Measurements from ENCODE around the gene STK4.

The STK4 gene

GRCh38 chr20:45104786-45105185 is 138.5 kb downstream of the STK4 start:
- peak; percentile 79 for DNase-seq (ENCODE audit: low read depth)
- no peak overlapping the region for H3K4me3 ChIP-seq (ENCODE audit: control insufficient read depth, low read depth, low read length)
- TF ChIP-seq, protein P1, sequence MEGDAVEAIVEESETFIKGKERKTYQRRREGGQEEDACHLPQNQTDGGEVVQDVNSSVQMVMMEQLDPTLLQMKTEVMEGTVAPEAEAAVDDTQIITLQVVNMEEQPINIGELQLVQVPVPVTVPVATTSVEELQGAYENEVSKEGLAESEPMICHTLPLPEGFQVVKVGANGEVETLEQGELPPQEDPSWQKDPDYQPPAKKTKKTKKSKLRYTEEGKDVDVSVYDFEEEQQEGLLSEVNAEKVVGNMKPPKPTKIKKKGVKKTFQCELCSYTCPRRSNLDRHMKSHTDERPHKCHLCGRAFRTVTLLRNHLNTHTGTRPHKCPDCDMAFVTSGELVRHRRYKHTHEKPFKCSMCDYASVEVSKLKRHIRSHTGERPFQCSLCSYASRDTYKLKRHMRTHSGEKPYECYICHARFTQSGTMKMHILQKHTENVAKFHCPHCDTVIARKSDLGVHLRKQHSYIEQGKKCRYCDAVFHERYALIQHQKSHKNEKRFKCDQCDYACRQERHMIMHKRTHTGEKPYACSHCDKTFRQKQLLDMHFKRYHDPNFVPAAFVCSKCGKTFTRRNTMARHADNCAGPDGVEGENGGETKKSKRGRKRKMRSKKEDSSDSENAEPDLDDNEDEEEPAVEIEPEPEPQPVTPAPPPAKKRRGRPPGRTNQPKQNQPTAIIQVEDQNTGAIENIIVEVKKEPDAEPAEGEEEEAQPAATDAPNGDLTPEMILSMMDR (conservative IDR thresholded peaks at IDR 0.05; ENCODE audit: control insufficient read depth, insufficient read depth, low read depth, low read length), result no peak

DNA sequence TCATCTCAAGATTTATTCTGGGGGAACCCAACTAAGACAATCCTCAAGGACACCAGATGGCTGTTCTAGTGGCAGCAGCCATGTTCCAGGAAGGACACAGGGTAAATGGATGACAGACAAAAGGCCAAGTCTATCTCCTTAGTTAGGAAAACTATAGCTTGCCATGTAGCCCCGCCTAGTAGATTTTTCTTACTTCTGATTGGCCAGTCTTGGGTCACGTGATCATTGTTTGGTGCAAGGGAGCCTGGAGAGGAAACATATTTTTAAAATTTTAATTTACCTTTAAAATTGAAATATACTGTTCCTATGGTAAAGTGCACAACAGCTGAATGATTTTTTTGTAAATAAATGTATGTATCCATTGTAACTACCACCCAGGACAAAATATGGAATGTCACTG is 139.0 kb downstream of the STK4 start:
- no peak for DNase-seq (ENCODE audit: low read depth)
- TF ChIP-seq, protein P1 (conservative IDR thresholded peaks at IDR 0.05; ENCODE audit: control insufficient read depth, insufficient read depth, low read depth, low read length), result no peak
- no peak overlapping the region for H3K4me3 ChIP-seq (ENCODE audit: control insufficient read depth, low read depth, low read length)

DNA sequence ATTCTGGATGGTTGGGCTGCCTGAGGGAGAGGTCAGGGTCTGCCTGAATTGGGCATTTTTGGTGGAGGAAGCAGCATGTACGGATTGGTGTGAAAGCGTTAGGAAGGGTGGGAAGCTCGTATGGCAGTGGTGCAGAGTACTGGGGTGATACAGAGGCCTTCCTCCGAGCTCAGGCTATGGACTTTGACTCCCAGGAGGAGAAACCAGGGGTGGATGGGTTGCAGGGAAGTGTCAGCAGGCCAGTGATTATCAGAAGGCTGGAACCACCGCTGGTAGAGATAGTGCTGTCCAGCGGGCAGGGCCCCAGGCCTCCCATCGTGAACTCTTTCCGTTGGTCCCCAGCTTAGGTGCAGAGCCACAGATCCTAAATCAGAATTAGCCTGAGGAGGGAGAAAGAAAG is 143.3 kb downstream of the STK4 start:
- TF ChIP-seq, protein P1 (conservative IDR thresholded peaks at IDR 0.05; ENCODE audit: control insufficient read depth, insufficient read depth, low read depth, low read length), result no peak
- no peak overlapping the region for H3K4me3 ChIP-seq (ENCODE audit: control insufficient read depth, low read depth, low read length)
- DNase-seq (ENCODE audit: low read depth), result no peak

DNA sequence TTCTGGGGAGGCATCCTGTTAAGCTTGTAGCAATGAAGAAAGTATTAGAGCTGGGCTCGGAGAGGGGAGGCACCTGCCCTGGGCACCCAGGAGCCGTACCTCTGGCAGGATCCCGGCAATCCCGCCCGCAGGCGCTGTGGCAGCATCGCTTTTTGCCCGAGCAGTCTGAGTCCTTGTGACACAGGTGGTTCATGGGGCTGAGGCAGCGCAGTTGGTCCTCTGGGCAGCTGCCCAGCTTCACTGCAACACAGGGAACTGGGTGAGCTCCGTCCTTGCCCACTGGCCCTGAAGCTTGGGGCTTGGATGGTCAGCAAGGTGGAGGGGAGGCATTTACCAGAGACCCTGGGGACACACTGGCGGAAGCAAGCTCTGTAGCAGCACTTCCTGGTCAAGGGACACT is 144.0 kb downstream of the STK4 start:
- TF ChIP-seq, protein P1 (conservative IDR thresholded peaks at IDR 0.05; ENCODE audit: control insufficient read depth, insufficient read depth, low read depth, low read length), result no peak
- no peak overlapping the region for H3K4me3 ChIP-seq (ENCODE audit: control insufficient read depth, low read depth, low read length)
- DNase-seq (ENCODE audit: low read depth), result no peak

GRCh38 chr20:45111285-45111684 is 145.0 kb downstream of the STK4 start:
- no peak for DNase-seq (ENCODE audit: low read depth)
- TF ChIP-seq, protein P1 (conservative IDR thresholded peaks at IDR 0.05; ENCODE audit: control insufficient read depth, insufficient read depth, low read depth, low read length), result no peak
- H3K4me3 ChIP-seq (ENCODE audit: control insufficient read depth, low read depth, low read length), result no peak overlapping the region

- no peak for DNase-seq (ENCODE audit: low read depth)
- no peak overlapping the region for H3K4me3 ChIP-seq (ENCODE audit: control insufficient read depth, low read depth, low read length)
- TF ChIP-seq, protein P1 (conservative IDR thresholded peaks at IDR 0.05; ENCODE audit: control insufficient read depth, insufficient read depth, low read depth, low read length), result peak; percentile 36
Observed at GRCh38 chr20:45111799-45112471, 145.6 kb downstream of the STK4 start.

- TF ChIP-seq, protein P1 (conservative IDR thresholded peaks at IDR 0.05; ENCODE audit: control insufficient read depth, insufficient read depth, low read depth, low read length), result no peak
- no peak overlapping the region for H3K4me3 ChIP-seq (ENCODE audit: control insufficient read depth, low read depth, low read length)
- DNase-seq (ENCODE audit: low read depth), result no peak
Observed at GRCh38 chr20:45112754-45113153, 146.4 kb downstream of the STK4 start.

Data from fibroblast of mammary gland (primary cell).